Lung (tissue), 12 donors: ENCODE results near the gene FBXL13. TPM values are rescaled to one million over a fixed set of nuclear protein-coding genes. Genes with fewer than 3 reads are reported as not detected.

ENCODE experiments used
- ATAC-seq: fragments of 200-7000 bp; cut with Tn5 transposase; one replicate; pipeline ENCODE4 v1.9.1; 2020; ENCODE audit warnings: moderate number of reproducible peaks; ENCODE audit not compliant: insufficient read depth, low FRiP score
- DNase-seq, 3 donors: peaks; one replicate each; pipeline ENCODE4 v3.0.0-alpha.2; 2013 to 2017
- H3K27ac ChIP-seq, 2 donors: one replicate each; pipeline ENCODE4 v1.5.1; 2013; ENCODE audit warnings: mild to moderate bottlenecking in 2 of 2, moderate library complexity in 2 of 2, control low read depth in 1 of 2, inconsistent platforms in 1 of 2, low read depth in 1 of 2, low read length in 1 of 2
- H3K27me3 ChIP-seq, 3 donors: one replicate each; pipeline ENCODE4 v1.5.1; 2013; ENCODE audit warnings: low read length in 2 of 3; ENCODE audit not compliant: control insufficient read depth in 3 of 3, insufficient read depth in 3 of 3
- H3K36me3 ChIP-seq, 4 donors: one replicate each; pipeline ENCODE4 v1.5.1; 2013; ENCODE audit warnings: low read length in 4 of 4, mild to moderate bottlenecking in 1 of 4, moderate library complexity in 1 of 4; ENCODE audit not compliant: control insufficient read depth in 4 of 4, insufficient read depth in 4 of 4
- H3K4me1 ChIP-seq, 5 donors: one replicate each; pipeline ENCODE4 v1.5.1; 2013; ENCODE audit warnings: low read length in 5 of 5, mild to moderate bottlenecking in 2 of 5, moderate library complexity in 1 of 5; ENCODE audit not compliant: control insufficient read depth in 5 of 5, insufficient read depth in 5 of 5
- H3K4me3 ChIP-seq: one replicate; pipeline ENCODE4 v1.5.1; 2013; ENCODE audit warnings: mild to moderate bottlenecking, control low read depth, moderate library complexity
- H3K9ac ChIP-seq, 2 donors: one replicate each; pipeline ENCODE4 v1.5.1; 2013; ENCODE audit warnings: low read length in 2 of 2, control low read depth in 1 of 2; ENCODE audit not compliant: insufficient read depth in 1 of 2
- H3K9me3 ChIP-seq, 4 donors: one replicate each; pipeline ENCODE4 v1.5.1; 2013; ENCODE audit warnings: low read length in 3 of 4, mild to moderate bottlenecking in 1 of 4, moderate library complexity in 1 of 4; ENCODE audit not compliant: control insufficient read depth in 4 of 4, insufficient read depth in 3 of 4
- WGBS, 2 donors: extraction: QIAGEN DNeasy Blood & Tissue Kit; methylation state at CpG; one replicate each; pipeline ENCODE4 v1.1.7; 2013; 5-methylcytosine and 5-hydroxymethylcytosine counted together
- polyA plus RNA-seq, 2 donors: library from polyadenylated mRNA; stranded (reverse); fragments of 200-250 nt; gene quantifications; one replicate each; pipeline ENCODE4 v1.2.1, GENCODE V29; 2013
- total RNA-seq, 2 donors: library from RNA; depleted of rRNA in 1 of 2; stranded (reverse); fragments of >200 nt in 1 of 2; gene quantifications; one replicate each; pipeline ENCODE4 v1.2.1, GENCODE V29; 2014 to 2021
- TF ChIP-seq, protein P1 (sequence below): IDR thresholded peaks from 2 replicates; pipeline ENCODE4 v1.5.1; 2012; ENCODE audit warnings: mild to moderate bottlenecking; ENCODE audit errors: control extremely low read depth, extremely low read depth
- donor health status: control.
- donor health status: control.
- donor health status: Bipolar disorder and iron deficiency.
- donor health status: healthy.
- donor health status: DM: yes; HTN: yes; CAD: no.

The FBXL13 gene
- total and polyA plus RNA-seq, 4 donors = 0.61 to 12.3 (median 3.7) TPM

- DNase-seq (no peak), ATAC-seq (no peak)
- 86 to 87% methylated on average over 4 of the region's 4 CpGs for WGBS, 2 donors
- Histone ChIP-seq H3K36me3 (peaks cover 2 to 6% (median 4%) of the 10 kb centered on the region in 4 donors), H3K4me3 (no peak overlapping the region), H3K27me3 (no peaks in the 10 kb centered on the region), H3K4me1 (peaks cover 0 to 12% (median 4%) of the 10 kb centered on the region in 5 donors), H3K27ac (no peak overlapping the region), H3K9ac (no peak overlapping the region), H3K9me3 (no peaks in the 10 kb centered on the region)
- TF ChIP-seq, protein P1, sequence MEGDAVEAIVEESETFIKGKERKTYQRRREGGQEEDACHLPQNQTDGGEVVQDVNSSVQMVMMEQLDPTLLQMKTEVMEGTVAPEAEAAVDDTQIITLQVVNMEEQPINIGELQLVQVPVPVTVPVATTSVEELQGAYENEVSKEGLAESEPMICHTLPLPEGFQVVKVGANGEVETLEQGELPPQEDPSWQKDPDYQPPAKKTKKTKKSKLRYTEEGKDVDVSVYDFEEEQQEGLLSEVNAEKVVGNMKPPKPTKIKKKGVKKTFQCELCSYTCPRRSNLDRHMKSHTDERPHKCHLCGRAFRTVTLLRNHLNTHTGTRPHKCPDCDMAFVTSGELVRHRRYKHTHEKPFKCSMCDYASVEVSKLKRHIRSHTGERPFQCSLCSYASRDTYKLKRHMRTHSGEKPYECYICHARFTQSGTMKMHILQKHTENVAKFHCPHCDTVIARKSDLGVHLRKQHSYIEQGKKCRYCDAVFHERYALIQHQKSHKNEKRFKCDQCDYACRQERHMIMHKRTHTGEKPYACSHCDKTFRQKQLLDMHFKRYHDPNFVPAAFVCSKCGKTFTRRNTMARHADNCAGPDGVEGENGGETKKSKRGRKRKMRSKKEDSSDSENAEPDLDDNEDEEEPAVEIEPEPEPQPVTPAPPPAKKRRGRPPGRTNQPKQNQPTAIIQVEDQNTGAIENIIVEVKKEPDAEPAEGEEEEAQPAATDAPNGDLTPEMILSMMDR = no peak
These were observed 256.7 kb downstream of the FBXL13 start for GRCh38 chr7:102817616-102818573.

DNA sequence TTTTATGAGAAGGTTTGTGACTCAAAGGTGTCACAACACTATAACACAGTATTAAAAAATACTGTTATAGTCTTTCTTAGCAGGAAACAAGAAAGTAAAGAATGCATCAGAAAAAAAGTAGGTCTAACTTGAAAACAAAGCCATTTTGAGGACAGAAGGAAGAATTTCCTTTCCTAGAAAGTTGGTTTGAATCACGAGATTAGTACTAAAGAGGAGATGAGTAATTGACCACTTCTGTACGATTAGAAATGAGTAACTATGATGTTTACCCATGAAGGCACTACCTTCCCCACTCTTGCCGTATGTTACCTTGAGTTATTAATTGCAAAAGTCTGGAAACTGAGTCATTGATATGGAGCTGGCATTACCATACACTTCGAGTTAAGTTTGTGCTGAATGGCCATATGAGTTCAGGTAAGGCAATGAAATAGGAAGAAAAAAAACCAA is 260.5 kb downstream of the FBXL13 start:
- DNase-seq (no peak), ATAC-seq (no peak)
- H3K9ac ChIP-seq = no peak overlapping the region
- H3K36me3 ChIP-seq = peaks cover 0 to 2% (median 0%) of the 10 kb centered on the region in 4 donors
- 80 to 88% methylated on average over 4 of the region's 4 CpGs for WGBS, 2 donors
- no peaks in the 10 kb centered on the region for H3K27me3 ChIP-seq
- no peak overlapping the region for H3K27ac ChIP-seq
- TF ChIP-seq, protein P1 = no peak
- no peaks in the 10 kb centered on the region for H3K9me3 ChIP-seq
- H3K4me1 ChIP-seq = peaks cover 0 to 31% (median 11%) of the 10 kb centered on the region in 5 donors
- no peak overlapping the region for H3K4me3 ChIP-seq

DNA sequence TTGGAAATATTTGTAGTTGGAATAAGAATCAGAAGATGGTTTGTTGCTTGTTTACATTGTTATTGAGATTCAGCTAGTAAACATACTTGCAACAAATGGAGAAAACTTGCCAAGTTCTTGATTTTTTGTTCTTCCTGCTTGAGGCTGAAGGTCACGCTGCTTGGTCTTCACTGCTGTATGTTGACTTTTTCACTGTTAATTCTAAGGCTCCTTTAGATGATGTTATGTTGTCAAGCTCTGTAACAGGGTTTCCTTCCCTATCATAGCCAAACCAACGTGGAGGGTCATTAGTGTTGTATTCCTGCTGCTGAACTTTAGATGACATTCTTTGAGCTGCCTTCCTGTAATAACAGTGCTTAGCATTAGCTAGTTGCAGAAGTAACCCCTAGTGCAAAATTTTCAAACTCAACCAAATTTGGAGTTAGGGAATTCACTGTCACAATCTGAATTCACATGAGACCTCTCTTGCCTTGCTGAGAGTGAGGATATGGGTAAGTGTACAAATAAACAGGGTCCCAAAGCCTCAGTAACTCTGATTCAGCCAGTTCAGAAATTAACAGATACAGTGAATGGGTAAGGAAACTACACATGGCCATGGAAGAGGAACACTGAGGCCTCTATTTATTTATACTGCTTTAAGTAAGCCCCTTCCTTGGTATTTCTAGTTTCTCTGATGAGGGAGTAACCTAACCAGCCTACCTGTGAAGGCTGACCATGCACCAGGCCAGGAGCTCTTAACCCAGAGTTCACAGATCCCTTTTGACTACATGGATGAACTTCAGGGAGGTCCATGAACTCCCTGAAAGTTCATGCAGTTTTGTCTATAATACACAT is 261.2 kb downstream of the FBXL13 start:
- Histone ChIP-seq H3K9me3 (no peaks in the 10 kb centered on the region), H3K27me3 (no peaks in the 10 kb centered on the region), H3K36me3 (peaks cover 0 to 4% (median 3%) of the 10 kb centered on the region in 4 donors), H3K4me3 (no peak overlapping the region), H3K4me1 (peaks cover 0 to 31% (median 11%) of the 10 kb centered on the region in 5 donors), H3K9ac (no peak overlapping the region), H3K27ac (no peak overlapping the region)
- peak; percentile 21 to 77 (median 70) for DNase-seq
- 46 to 73% methylated on average over 2 of the region's 2 CpGs for WGBS, 2 donors
- TF ChIP-seq, protein P1 = no peak
- ATAC-seq = no peak
